Activated CD8-positive, alpha-beta memory T cell treated with anti-CD3 and anti-CD28 coated beads for 1 hour (primary cell): Measurements from ENCODE around the gene SPPL3.
"Not testable (repeated sequence)": the region's sequence is repeated elsewhere in the genome, so short reads cannot be mapped to it uniquely, and the experiment has no call there.

Experiments
- DNase-seq, 2 donors: peaks; one replicate each; pipeline ENCODE4 v3.0.0-alpha.2; 2020; ENCODE audit warnings: low read depth in 1 of 2; ENCODE audit errors: extremely low read depth in 1 of 2

Gene SPPL3

GRCh38 chr12:120921637-120922036, 17.5 kb upstream of the SPPL3 start:
- DNase-seq, result no peak

- no peak for DNase-seq
Observed at GRCh38 chr12:120920178-120920577, 16.0 kb upstream of the SPPL3 start.

DNA sequence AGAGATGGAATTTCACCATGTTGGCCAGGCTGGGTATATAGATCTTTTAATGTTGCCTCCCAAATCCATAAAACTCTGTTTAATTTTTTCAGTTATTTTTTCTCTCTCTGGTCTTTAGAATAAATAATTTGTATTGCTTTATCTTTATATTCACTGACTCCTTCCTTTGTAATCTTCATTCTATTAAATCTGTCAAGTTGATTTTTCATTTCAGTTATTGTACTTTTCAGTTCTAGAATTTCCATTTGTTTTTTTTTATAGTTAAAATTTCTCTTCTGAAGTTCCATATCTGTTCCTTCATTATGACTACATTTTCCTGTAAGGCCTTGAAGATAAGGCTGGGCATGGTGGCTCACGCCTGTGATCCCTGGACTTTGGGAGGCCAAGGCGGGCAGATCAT, 13.6 kb upstream of the SPPL3 start:
- DNase-seq, result no peak

DNA sequence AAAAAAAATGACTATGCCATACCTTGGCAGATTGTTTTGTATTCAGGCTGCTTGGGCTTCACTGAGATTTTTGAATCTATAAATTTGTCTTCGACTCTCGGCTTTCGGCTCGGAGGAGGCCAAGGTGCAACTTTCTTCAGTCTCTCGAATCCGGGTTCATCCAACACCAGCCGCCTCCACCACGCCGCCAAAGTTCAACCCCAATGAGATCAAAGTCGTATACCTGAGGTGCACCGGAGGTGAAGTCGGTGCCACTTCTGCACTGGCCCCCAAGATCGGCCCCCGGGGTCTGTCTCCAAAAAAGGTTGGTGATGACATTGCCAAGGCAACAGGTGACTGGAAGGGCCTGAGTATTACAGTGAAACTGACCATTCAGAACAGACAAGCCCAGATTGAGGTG, 12.4 kb upstream of the SPPL3 start:
- no peak for DNase-seq

DNA sequence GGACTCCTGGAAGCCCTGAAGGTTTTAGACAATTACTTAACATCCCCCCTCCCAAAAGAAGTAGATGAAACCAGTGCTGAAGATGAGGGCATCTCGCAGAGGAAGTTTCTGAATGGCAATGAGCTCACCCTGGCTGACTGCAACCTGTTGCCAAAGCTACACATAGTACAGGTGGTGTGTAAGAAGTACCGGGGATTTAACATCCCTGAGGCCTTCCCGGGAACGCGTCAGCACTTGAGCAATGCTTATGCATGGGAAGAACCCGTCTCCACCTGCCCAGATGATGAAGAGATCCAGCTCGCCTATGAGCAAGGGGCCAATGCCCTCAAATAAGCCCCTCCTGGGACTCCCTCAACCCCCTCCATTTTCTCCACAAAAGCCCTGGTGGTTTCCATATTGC, 10.6 kb upstream of the SPPL3 start:
- DNase-seq, result no peak

DNA sequence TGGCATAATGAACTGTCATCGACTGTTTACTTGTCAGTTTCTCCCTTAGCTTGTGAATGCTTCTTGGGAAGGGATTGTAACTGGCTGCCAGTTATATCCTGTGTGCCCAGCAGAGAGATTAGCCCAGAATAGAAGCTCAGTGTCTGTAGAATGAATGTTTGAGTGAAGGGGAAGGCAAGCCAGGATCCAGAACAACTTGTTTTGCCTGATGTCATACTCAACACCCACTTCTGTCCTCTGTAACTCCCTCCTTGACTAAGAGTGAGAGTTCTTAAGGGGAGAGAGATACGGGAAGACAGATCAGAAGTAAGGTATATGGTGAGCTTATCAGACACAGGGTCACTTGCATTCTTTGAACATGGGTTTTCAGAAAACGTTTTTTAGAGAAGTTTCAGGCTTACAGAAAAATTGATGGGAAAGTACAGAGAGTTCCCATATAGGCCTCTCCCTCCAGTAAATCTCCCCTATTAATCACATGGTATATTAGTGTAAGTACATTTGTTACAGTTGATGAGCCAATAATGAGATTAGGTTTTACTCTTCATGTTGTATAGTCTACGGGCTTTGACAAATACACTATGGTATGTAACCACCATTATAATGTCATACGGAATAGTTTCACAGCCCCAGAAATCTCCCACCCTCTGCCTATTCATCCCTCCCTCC, 5.6 kb upstream of the SPPL3 start:
- no peak for DNase-seq

DNA sequence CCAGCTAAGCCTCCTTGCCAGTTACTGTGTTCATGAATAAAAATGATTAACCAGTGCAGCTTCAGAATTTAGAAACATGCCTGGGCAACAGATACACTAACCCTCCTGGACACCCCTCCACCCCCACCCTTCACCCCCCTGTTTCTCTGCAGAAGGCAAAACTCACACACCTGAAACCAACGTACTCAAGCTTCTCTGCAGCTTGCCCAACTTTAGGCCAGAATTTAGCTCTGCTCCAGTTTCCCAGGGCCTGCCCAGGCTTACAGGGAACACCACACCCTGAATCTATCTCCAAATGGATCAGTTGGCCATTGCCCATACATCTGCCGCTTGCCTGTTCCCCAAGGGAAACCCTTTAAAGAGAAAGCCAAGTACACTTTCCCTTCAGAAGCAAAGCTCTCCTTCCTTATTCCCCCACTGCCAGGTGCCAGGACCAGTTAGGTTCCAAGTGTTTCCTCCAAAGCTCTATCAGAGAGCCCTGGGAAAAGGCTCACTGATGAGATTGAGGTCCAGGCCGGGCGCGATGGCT, 1.8 kb upstream of the SPPL3 start:
- DNase-seq, result no peak

- peak; percentile 21 to 30 for DNase-seq
Observed at GRCh38 chr12:120903412-120904196, 554 bp downstream of the SPPL3 start.

GRCh38 chr12:120902846-120903411, 1.2 kb downstream of the SPPL3 start:
- no peak for DNase-seq

- no peak for DNase-seq
Observed at GRCh38 chr12:120901818-120902217, 2.3 kb downstream of the SPPL3 start.

GRCh38 chr12:120901101-120901500, 3.1 kb downstream of the SPPL3 start:
- DNase-seq, result not testable (repeated sequence)

DNA sequence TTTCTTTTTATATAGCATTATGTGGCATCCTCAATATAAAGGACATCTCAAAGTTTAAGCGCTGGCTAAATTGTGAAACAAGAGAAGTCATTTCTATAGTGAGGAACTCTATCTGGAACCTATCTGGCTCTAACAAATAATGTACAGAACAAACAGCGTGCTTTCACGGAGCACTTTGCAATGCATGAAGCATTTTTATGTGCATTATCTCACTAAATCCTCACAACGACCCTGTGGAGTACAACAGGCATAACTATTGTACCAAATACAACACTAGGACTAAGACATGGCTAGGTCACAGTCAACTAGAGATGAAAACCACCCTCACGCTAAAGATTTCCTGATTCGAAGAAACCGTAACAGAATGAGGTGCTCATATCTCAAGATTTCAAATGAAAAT, 8.6 kb downstream of the SPPL3 start:
- DNase-seq, result no peak

DNA sequence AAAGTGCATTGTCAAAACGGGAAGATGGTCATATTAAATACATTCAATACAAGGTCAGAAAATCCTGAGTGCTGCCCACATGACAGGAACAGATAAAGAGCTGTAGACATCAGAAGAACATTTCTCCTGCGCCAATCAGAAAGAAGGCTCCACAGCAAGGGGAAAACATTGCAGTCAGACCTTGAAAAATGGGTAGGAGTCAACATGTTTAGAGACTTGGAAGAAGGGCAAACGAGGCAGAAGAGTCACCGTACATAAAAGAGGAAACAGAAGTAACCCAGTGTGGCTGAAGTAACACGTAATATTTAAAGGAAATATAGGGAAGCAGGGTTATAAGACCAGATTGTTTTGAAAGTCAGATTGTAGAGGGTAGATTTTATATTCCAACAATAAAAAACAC, 11.9 kb downstream of the SPPL3 start:
- DNase-seq, result no peak

GRCh38 chr12:120890963-120891362, 13.2 kb downstream of the SPPL3 start:
- no peak for DNase-seq

GRCh38 chr12:120887253-120888043, 16.7 kb downstream of the SPPL3 start:
- DNase-seq, result no peak

- DNase-seq, result no peak
Observed at GRCh38 chr12:120886199-120887018, 17.7 kb downstream of the SPPL3 start.

DNA sequence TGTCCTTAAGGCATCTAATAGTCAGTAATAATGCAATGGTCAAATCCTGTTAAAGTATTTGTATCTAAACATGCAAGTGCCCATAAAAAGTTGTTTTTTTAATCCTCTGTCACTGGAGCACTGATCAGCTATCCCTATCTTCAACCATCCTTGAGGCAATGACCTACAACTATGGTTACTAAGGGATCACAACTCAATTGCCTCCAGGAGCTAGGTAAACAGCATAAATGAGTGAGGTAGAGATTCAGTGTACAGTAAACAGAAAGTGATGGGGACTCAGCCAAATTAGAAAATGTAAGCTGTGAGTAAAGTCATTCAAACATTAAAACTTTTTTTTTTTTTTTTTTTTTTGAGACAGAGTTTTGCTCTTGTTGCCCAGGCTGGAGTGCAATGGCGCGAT, 18.6 kb downstream of the SPPL3 start:
- DNase-seq, result no peak

- no peak for DNase-seq
Observed at GRCh38 chr12:120884644-120885043, 19.5 kb downstream of the SPPL3 start.

DNA sequence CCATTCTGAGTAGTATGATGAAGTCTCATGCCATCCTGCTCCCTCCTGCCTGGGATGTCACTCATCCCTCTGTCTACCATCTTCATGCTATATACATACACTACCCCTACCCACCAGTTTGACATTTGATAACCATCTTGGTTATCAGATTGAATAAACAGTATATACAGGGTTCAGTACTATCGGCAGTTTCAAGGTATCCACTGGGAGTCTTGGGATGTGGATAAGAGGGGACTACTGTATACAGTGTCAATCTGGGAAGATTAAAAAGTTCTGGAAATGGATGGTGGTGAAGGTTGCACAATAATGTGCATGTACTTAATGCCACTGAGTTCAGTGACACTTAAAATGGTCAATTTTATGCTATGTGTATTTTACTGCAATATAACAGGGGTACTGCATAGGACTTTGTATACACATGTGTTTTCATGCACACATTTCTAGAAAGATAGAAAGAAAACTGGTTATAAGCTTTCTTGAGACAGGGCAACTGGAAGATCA, 22.1 kb downstream of the SPPL3 start:
- no peak for DNase-seq

GRCh38 chr12:120879718-120880300, 24.3 kb downstream of the SPPL3 start:
- no peak for DNase-seq
